B cell (primary cell): ENCODE data around the gene PTH2. TPM values are rescaled to one million over a fixed set of nuclear protein-coding genes. Genes with fewer than 3 reads are reported as not detected.
A peak's percentile ranks its signal among the peaks of the same experiment; 100 is the strongest.

Source experiments
- ATAC-seq: fragments of 200-7000 bp; cut with Tn5 transposase; one replicate; pipeline ENCODE4 v1.10.0; 2021; ENCODE audit warnings: low read depth, mild to moderate bottlenecking, moderate number of reproducible peaks, moderate library complexity
- CTCF ChIA-PET: fragments of 350-600 bp; sonication (Branson Sonifier 250); formaldehyde crosslinking; loops from one replicate; lab custom pipeline; 2021; ENCODE audit warnings: antibody characterized with exemption, inconsistent platforms; lab: Charles Lee
- POLR2A ChIA-PET: fragments of 350-600 bp; sonication (Branson Sonifier 250); formaldehyde crosslinking; loops from one replicate; lab custom pipeline; 2021; ENCODE audit warnings: antibody characterized with exemption; lab: Charles Lee
- DNase-seq: peaks from one replicate; pipeline ENCODE4 v3.0.0; 2013
- H2AFZ ChIP-seq: 2 replicates; pipeline ENCODE4 v1.6.1; 2012; ENCODE audit warnings: mild to moderate bottlenecking, low read depth, low read length; ENCODE audit not compliant: insufficient read depth, poor library complexity, severe bottlenecking
- H3K27ac ChIP-seq, 2 donors: 1 replicate in 1 of 2; 2 replicates in 1 of 2; pipeline ENCODE4 v1.5.1; 2012 to 2013; ENCODE audit warnings: low read length in 2 of 2, mild to moderate bottlenecking in 2 of 2, moderate library complexity in 1 of 2
- H3K27me3 ChIP-seq, 4 experiments: fragments of 200-600 bp in 1 of 4; sonication (generic) in 1 of 4; replicated peaks in 1 of 4; 1 replicate in 2 of 4; 2 replicates in 2 of 4; pipeline versions ENCODE4 v1.6.1 to v1.7.0; 2013 to 2016; ENCODE audit warnings: low read length in 3 of 4, mild to moderate bottlenecking in 2 of 4, mixed read lengths in 1 of 4, moderate library complexity in 1 of 4; ENCODE audit not compliant: insufficient read depth in 4 of 4, control insufficient read depth in 3 of 4; ENCODE audit errors: control extremely low read depth in 1 of 4
- H3K36me3 ChIP-seq, 2 experiments: replicated peaks in 1 of 2; 1 replicate in 1 of 2; 2 replicates in 1 of 2; pipeline versions ENCODE4 v1.6.1 to v1.7.1; 2013; ENCODE audit warnings: low read length in 1 of 2; ENCODE audit not compliant: insufficient read depth in 2 of 2, control insufficient read depth in 1 of 2; ENCODE audit errors: control extremely low read depth in 1 of 2, extremely low read depth in 1 of 2
- H3K4me1 ChIP-seq, 2 donors: fragments of 200-600 bp in 1 of 2; sonication (generic) in 1 of 2; 1 replicate in 1 of 2; 2 replicates in 1 of 2; pipeline versions ENCODE4 v1.5.1 to v1.6.1; 2013 to 2017; ENCODE audit warnings: low read length in 2 of 2; ENCODE audit not compliant: control insufficient read depth in 2 of 2, insufficient read depth in 2 of 2
- H3K4me2 ChIP-seq: replicated peaks from 2 replicates; pipeline ENCODE3; 2012; ENCODE audit warnings: mild to moderate bottlenecking, low read depth, low read length; ENCODE audit not compliant: poor library complexity, severe bottlenecking
- H3K4me3 ChIP-seq, 5 experiments: fragments of 200-600 bp in 1 of 5; sonication (generic) in 1 of 5; 1 replicate in 3 of 5; 2 replicates in 2 of 5; pipeline versions ENCODE4 v1.5.1 to v1.7.0; 2011 to 2016; ENCODE audit warnings: low read length in 4 of 5, mild to moderate bottlenecking in 4 of 5, low read depth in 2 of 5, control low read depth in 1 of 5, moderate library complexity in 1 of 5; ENCODE audit not compliant: insufficient read depth in 1 of 5; ENCODE audit errors: control extremely low read depth in 1 of 5, extremely low read depth in 1 of 5
- H3K79me2 ChIP-seq: fragments of 200-600 bp; sonication (generic); one replicate; pipeline ENCODE4 v1.6.0; 2016; ENCODE audit warnings: low read length; ENCODE audit not compliant: control insufficient read depth, insufficient read depth
- H3K9ac ChIP-seq: fragments of 200-600 bp; sonication (generic); 2 replicates; pipeline ENCODE4 v1.6.1; 2017; ENCODE audit warnings: mild to moderate bottlenecking, low read length, moderate library complexity
- H3K9me3 ChIP-seq, 3 donors: one replicate each; pipeline versions ENCODE4 v1.6.1 to v1.7.1; 2013; ENCODE audit warnings: low read length in 2 of 3; ENCODE audit not compliant: control insufficient read depth in 2 of 3, insufficient read depth in 1 of 3; ENCODE audit errors: control extremely low read depth in 1 of 3
- H4K20me1 ChIP-seq: 2 replicates; pipeline ENCODE4 v1.6.0; 2012; ENCODE audit warnings: mild to moderate bottlenecking, low read length; ENCODE audit not compliant: insufficient read depth, control insufficient read depth, poor library complexity, severe bottlenecking
- H3K27ac Mint-ChIP-seq: one replicate; pipeline ENCODE4 v1.8.0; 2021; ENCODE audit warnings: mixed read lengths
- H3K27me3 Mint-ChIP-seq: one replicate; pipeline ENCODE4 v1.8.0; 2021; ENCODE audit warnings: mixed read lengths
- H3K4me1 Mint-ChIP-seq: one replicate; pipeline ENCODE4 v1.8.0; 2021; ENCODE audit warnings: mixed read lengths
- H3K4me3 Mint-ChIP-seq: one replicate; pipeline ENCODE4 v1.8.0; 2021; ENCODE audit warnings: mixed read lengths
- H3K9me3 Mint-ChIP-seq: one replicate; pipeline ENCODE4 v1.8.0; 2022; ENCODE audit warnings: mixed read lengths; ENCODE audit not compliant: insufficient read depth
- CTCF ChIP-seq: fragments of 200-600 bp; IDR thresholded peaks from one replicate; pipeline ENCODE4 v1.8.0; 2022; ENCODE audit warnings: antibody characterized with exemption, mild to moderate bottlenecking
- EZH2 ChIP-seq: IDR thresholded peaks from 2 replicates; pipeline ENCODE4 v1.6.1; 2012; ENCODE audit warnings: borderline replicate concordance, low read depth, mild to moderate bottlenecking, moderate library complexity, low read length; ENCODE audit not compliant: insufficient read depth, poor library complexity, severe bottlenecking
- WGBS: methylation state at CpG from one replicate; pipeline ENCODE4 v1.1.5; 2013; ENCODE audit warnings: missing lambda C conversion rate; ENCODE audit not compliant: insufficient coverage; 5-methylcytosine and 5-hydroxymethylcytosine counted together
- intact Hi-C: fragments of 100-400 bp; cut with micrococcal nuclease; formaldehyde crosslinking; loops from one replicate; pipeline ENCODE4 v1.10.0; 2022
- polyA plus RNA-seq: library from polyadenylated mRNA; depleted of rRNA; stranded (reverse); fragments of >200 nt; gene quantifications from 2 replicates; pipeline ENCODE4 v1.2.3, GENCODE V29; 2012
- total RNA-seq, 2 donors: library from RNA; stranded (reverse); fragments of 120-200 nt in 1 of 2; gene quantifications; 1 replicate in 1 of 2; 2 replicates in 1 of 2; pipeline versions ENCODE4 v1.2.3 to v1.2.4, GENCODE V29; 2013 to 2022

Gene PTH2
- total and polyA plus RNA-seq, 2 donors (not counting 1 experiment from before 2014, with no cell fraction given), result not detected

- ChIA-PET POLR2A (interaction anchor here (0.7 to 1.2 kb wide), 4 partner anchors 13 to 195 kb away, joined by 3 to 5 read pairs (median 3); no protein-coding TSS in a partner anchor), CTCF (interaction anchor here (0.7 to 4.4 kb wide), 9 partner anchors 9 to 183 kb away, joined by 3 to 25 read pairs (median 3); no protein-coding TSS in a partner anchor)
- DNase-seq (no peak), ATAC-seq (peak; percentile 39)
- H3K9me3 Mint-ChIP-seq, result no peaks in the 10 kb centered on the region
- peaks cover 0 to 3% (median 0%) of the 10 kb centered on the region in 3 donors for H3K9me3 ChIP-seq
- H3K4me3 ChIP-seq, result peak overlapping the region in 1 of 5 experiments; percentile 45
- peak overlapping the region; percentile 74 for H2AFZ ChIP-seq
- TF ChIP-seq CTCF (no peak), EZH2 (no peak)
- H3K27me3 ChIP-seq, result no peaks in the 10 kb centered on the region
- H3K27ac Mint-ChIP-seq, result peak overlapping the region; percentile 78
- WGBS, result 90% methylated on average over 6 of the region's 8 CpGs
- peaks cover 50% of the 10 kb centered on the region for H3K4me1 Mint-ChIP-seq
- H3K36me3 ChIP-seq, result no peaks in the 10 kb centered on the region
- no peaks in the 10 kb centered on the region for H4K20me1 ChIP-seq
- no peaks in the 10 kb centered on the region for H3K79me2 ChIP-seq
- no peak overlapping the region for H3K9ac ChIP-seq
- intact Hi-C loops, result loop anchor here (2.0 kb wide), 1 partner anchor 16 kb away; the partner anchor contains the start of gene GFY
- H3K4me1 ChIP-seq, result peaks cover 34 to 43% of the 10 kb centered on the region in 2 donors
- H3K27me3 Mint-ChIP-seq, result no peaks in the 10 kb centered on the region
- peak overlapping the region; percentile 52 for H3K4me3 Mint-ChIP-seq
- H3K27ac ChIP-seq, result peak overlapping the region; percentile 50 to 55
- peak overlapping the region; percentile 71 for H3K4me2 ChIP-seq
Measured at GRCh38 chr19:49408816-49409440, 14.3 kb downstream of the PTH2 start.

DNA sequence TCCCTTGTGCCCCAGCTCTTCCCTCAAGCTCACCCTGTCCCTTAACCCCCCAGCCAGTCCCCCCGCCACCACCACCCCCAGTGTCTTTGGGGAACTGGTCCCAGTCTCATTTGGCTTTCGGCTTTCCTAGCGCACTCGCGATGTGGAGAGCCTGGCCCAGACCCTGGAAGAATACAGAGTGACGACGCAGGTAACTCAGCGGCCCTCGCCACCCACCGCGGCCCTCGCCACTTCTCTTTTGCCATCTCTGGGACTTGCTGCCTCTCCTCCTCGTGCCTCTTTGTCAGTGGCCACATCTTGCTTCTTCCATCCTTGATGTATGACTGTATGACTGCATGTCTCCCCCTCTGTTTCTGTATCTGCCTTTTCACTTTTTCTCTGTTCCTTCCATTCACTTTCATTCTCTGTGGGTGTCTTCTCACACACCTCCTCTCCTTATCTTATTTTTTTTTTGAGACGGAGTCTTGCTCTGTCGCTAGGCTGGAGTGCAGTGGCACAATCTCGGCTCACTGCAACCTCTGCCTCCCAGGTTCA lies 15.7 kb downstream of the PTH2 start:
- 95% methylated on average over 16 of the region's 16 CpGs for WGBS
- no peak overlapping the region for H3K27ac ChIP-seq
- no peak overlapping the region for H3K4me2 ChIP-seq
- peaks cover 40 to 57% of the 10 kb centered on the region in 2 donors for H3K4me1 ChIP-seq
- TF ChIP-seq EZH2 (no peak), CTCF (no peak)
- peaks cover 60% of the 10 kb centered on the region for H3K4me1 Mint-ChIP-seq
- no peaks in the 10 kb centered on the region for H4K20me1 ChIP-seq
- DNase-seq, result no peak
- peaks cover 0 to 3% (median 0%) of the 10 kb centered on the region in 3 donors for H3K9me3 ChIP-seq
- intact Hi-C loops, result loop anchor here (2.0 kb wide), 1 partner anchor 17 kb away; the partner anchor contains the start of gene GFY
- no peak overlapping the region for H3K4me3 ChIP-seq
- POLR2A ChIA-PET, result no interaction called here
- H3K79me2 ChIP-seq, result no peaks in the 10 kb centered on the region
- no peaks in the 10 kb centered on the region for H3K36me3 ChIP-seq
- no peaks in the 10 kb centered on the region for H3K27me3 Mint-ChIP-seq
- ATAC-seq, result no peak
- H2AFZ ChIP-seq, result no peak overlapping the region
- H3K27me3 ChIP-seq, result no peaks in the 10 kb centered on the region
- H3K9me3 Mint-ChIP-seq, result no peaks in the 10 kb centered on the region
- CTCF ChIA-PET, result interaction anchor here (1.0 to 2.1 kb wide), 2 partner anchors 16 to 22 kb away, joined by 3 to 11 read pairs; no protein-coding TSS in a partner anchor
- no peak overlapping the region for H3K4me3 Mint-ChIP-seq
- H3K9ac ChIP-seq, result no peak overlapping the region
- no peak overlapping the region for H3K27ac Mint-ChIP-seq
